HG03095 (cell line): ENCODE results near the gene RANBP3.
"Not testable (repeated sequence)": the region's sequence is repeated elsewhere in the genome, so short reads cannot be mapped to it uniquely, and the experiment has no call there.

Source experiments
- ATAC-seq: cut with Tn5 transposase; IDR thresholded peaks from one replicate; pipeline ENCODE4 v1.9.1; 2021; ENCODE audit warnings: moderate library complexity; ENCODE audit not compliant: unreplicated experiment

Gene RANBP3

GRCh38 chr19:5966941-5967340 is 11.0 kb downstream of the RANBP3 start:
- ATAC-seq = no peak

- ATAC-seq = no peak
Measured at GRCh38 chr19:5966215-5966614, 11.7 kb downstream of the RANBP3 start.

GRCh38 chr19:5964816-5965565 is 12.9 kb downstream of the RANBP3 start:
- no peak for ATAC-seq

GRCh38 chr19:5963855-5964254 is 14.1 kb downstream of the RANBP3 start:
- ATAC-seq = no peak

GRCh38 chr19:5963259-5963658 is 14.7 kb downstream of the RANBP3 start:
- ATAC-seq = not testable (repeated sequence)

- no peak for ATAC-seq
Measured at GRCh38 chr19:5961969-5962945, 15.7 kb downstream of the RANBP3 start.

- not testable (repeated sequence) for ATAC-seq
Measured at GRCh38 chr19:5961641-5961968, 16.3 kb downstream of the RANBP3 start.

- ATAC-seq = no peak
Measured at GRCh38 chr19:5960005-5961001, 17.6 kb downstream of the RANBP3 start.

GRCh38 chr19:5959260-5960004 is 18.5 kb downstream of the RANBP3 start:
- no peak for ATAC-seq

GRCh38 chr19:5958851-5959122 is 19.2 kb downstream of the RANBP3 start:
- no peak for ATAC-seq

- ATAC-seq = no peak
Measured at GRCh38 chr19:5958074-5958850, 19.7 kb downstream of the RANBP3 start.

- no peak for ATAC-seq
Measured at GRCh38 chr19:5957170-5957569, 20.8 kb downstream of the RANBP3 start.

- no peak for ATAC-seq
Measured at GRCh38 chr19:5956728-5957127, 21.2 kb downstream of the RANBP3 start.

- ATAC-seq = no peak
Measured at GRCh38 chr19:5956323-5956722, 21.6 kb downstream of the RANBP3 start.

- ATAC-seq = no peak
Measured at GRCh38 chr19:5955636-5955935, 22.4 kb downstream of the RANBP3 start.

- ATAC-seq = no peak
Measured at GRCh38 chr19:5954293-5954692, 23.6 kb downstream of the RANBP3 start.

GRCh38 chr19:5953680-5954213 is 24.2 kb downstream of the RANBP3 start:
- ATAC-seq = no peak

- ATAC-seq = no peak
Measured at GRCh38 chr19:5953030-5953589, 24.8 kb downstream of the RANBP3 start.
